Effector CD4-positive, alpha-beta T cell (primary cell): ENCODE results near the gene SMAD9.

Experiments used
- DNase-seq: peaks from one replicate; pipeline ENCODE4 v3.0.0-alpha.2; 2020

Gene SMAD9

DNA sequence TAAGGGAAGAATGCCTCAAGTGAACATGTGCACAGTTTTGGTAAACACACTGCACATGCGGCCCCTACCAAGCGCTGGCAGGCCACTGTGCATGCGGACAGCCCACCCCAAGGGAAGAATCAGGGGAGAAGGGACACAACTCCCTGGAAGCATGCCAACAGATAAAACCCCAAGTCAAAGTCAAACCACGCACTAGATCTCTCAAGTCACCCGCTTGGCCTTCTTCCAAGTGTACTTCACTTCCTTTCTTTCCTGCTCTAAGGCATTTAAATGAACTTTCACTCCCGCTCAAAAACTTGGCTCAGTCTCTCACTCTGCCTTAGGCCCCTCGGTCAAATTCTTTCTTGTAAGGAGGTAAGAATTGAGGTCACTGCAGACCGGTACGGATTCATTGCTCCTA is 105.6 kb downstream of the SMAD9 start:
- no peak for DNase-seq

DNA sequence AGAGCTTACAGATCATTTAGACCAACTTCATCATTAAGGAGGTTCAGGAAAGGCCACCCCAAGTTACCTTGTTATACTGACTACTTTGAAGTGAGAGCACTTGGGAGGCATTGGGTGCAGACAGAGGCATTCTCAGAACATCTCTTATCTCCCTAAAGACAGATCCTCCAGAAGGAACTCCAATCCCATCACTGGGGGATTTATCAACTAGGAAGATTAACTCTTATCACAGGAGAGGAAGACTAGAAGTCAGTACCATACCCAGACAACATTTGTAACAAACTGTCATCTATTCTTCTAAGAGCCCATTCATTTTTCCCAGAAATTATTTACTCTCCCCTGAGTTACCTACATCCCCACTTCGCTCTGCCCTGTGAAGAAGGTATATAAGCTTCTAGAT is 106.8 kb downstream of the SMAD9 start:
- no peak for DNase-seq

DNA sequence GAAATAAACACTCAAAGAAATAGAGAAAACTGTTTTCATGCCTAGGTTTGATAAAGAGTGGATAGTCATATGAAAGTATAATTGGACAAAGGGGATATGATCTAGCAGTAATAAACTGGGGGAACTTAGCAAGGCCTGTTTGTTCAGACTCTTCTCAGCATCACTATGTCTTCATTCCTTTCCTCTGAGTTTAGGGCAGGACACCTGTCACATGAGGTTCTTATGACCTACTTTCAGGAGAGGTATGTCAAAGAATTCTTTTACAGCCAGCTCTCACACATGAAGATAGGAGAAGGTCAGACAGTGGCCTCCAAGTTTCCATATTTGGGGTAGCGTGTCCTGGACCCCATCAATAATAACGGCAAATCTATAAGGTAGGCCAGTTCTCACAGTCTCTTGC is 112.4 kb downstream of the SMAD9 start:
- no peak for DNase-seq

DNA sequence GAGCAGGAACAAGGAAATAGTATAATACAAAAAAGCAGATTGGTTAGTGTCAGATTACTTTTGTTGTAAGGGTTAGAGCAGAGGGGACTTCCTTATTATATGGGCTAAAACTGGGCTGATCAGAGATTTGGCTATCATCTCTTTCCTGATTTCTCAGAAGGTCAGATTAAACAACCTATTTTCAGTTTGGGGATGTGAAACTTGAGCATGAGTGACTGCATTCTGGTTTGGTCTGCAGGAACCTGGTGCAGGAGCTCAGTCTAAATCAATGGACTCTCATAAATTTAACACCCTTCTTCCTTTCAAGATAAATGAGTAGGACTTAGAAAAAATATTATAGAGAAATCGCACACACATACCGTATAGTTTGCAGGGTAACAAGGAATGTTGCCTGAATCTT is 113.9 kb downstream of the SMAD9 start:
- DNase-seq: no peak

DNA sequence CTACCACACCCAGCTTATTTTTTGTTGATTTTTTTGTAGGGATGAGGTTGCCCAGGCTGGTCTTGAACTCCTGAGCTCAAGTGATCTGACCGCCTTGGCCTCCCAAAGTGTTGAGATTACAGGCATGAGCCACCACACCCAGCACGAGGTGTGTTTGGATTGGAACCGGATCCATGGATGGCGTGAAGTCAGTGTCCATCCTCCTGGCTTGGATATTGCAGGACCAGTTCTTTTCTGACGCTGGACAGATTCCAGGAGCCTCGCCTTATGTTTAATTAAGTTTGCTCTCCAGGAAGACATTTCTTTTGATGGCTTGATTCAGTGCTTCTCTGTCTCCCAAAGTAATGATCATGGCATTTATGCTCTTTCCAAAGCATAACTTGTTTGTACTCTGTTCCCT is 115.5 kb downstream of the SMAD9 start:
- no peak for DNase-seq

DNA sequence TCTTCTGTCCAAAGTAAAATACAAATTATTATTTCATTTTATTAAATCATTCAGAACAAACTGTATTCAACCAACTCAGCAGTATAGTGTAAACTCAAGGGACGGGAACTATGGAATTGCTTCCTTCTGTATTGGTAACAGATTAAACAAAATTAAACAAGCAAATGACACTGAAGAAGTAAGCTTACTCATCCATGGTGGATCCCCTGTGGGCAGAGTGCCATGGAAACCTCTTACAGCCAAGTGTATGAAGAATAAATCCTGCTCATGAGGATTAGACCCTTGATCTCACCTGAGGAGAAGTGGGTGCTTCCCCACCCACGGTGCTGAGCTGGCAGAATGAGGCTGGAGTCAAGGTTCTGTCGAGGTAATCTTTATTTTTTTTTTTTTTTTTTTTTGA is 119.0 kb downstream of the SMAD9 start:
- no peak for DNase-seq

DNA sequence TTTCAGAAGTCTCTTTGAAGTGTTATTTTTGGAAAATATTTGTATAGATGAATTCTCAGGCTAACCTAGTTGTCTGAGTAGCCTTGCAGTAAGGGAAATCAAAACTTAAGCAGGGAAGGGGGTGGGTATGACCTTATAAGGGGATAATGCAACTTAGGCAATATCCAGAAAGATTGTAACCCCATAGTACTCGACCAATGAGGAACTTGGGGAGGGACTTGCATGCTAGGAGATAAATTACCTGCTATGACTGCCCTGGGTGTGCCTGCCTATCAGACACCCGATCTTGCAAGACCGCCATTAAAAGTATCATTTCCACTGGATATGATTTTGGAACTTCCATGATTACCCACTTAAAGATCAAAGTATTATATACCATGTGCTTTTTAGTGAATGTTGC is 124.0 kb downstream of the SMAD9 start:
- no peak for DNase-seq

DNA sequence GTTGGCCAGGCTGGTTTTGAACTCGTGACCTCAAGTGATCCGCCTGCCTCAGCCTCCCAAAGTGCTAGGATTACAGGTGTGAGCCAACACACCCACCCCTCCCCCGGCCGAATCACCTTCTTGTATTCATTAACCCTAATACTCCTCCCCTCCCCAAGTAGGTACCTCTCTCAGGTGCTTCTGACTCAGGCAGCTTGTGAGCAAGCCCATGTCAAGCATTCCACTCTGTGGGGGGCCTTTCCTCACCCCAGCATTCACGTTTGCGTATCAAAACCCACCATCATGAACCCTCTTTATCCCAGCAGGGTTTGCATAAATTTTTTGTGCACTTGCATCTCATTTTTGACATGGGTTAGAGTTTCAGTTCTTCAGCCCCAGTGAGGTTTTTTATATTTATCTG is 124.6 kb downstream of the SMAD9 start:
- no peak for DNase-seq
